H1 (cell line): ENCODE results near the gene DNAJB14. TPM values are rescaled to one million over a fixed set of nuclear protein-coding genes. Genes with fewer than 3 reads are reported as not detected.

Source experiments
- CTCF ChIA-PET: fragments of 300-600 bp; sonication (Branson Sonifier 250); formaldehyde crosslinking; loops from one replicate; lab custom pipeline; 2021; ENCODE audit not compliant: partially characterized antibody; lab: Charles Lee
- POLR2A ChIA-PET: fragments of 300-600 bp; sonication (Branson Sonifier 250); formaldehyde crosslinking; loops from one replicate; lab custom pipeline; 2021; ENCODE audit warnings: inconsistent platforms; ENCODE audit not compliant: partially characterized antibody; lab: Charles Lee
- DNase-seq, 2 experiments: peaks; one replicate each; pipeline versions ENCODE4 v3.0.0 to v3.0.0-alpha.2; 2010 to 2022; ENCODE audit warnings: low spot score in 2 of 2, low read depth in 1 of 2, mixed read lengths in 1 of 2
- FAIRE-seq: peaks from 2 replicates; lab custom pipeline; 2011; peaks lifted over from hg19 to GRCh38; lab: Jason Lieb, UNC
- H2AFZ ChIP-seq: 2 replicates; pipeline ENCODE4 v1.8.1; 2012; ENCODE audit warnings: low read length, inconsistent platforms
- H2AK5ac ChIP-seq: 2 replicates; pipeline ENCODE4 v1.6.1; 2013; ENCODE audit warnings: low read depth, low read length
- H2BK120ac ChIP-seq: replicated peaks from 2 replicates; pipeline ENCODE3; 2013; ENCODE audit warnings: low read depth, low read length, inconsistent platforms
- H2BK12ac ChIP-seq: 2 replicates; pipeline ENCODE4 v1.6.1; 2013; ENCODE audit warnings: low read depth, low read length
- H2BK15ac ChIP-seq: 2 replicates; pipeline ENCODE4 v1.6.1; 2013; ENCODE audit warnings: low read length
- H2BK20ac ChIP-seq: 2 replicates; pipeline ENCODE4 v1.6.1; 2013; ENCODE audit warnings: low read length
- H2BK5ac ChIP-seq: 2 replicates; pipeline ENCODE4 v1.6.1; 2013; ENCODE audit warnings: low read depth, low read length
- H3K14ac ChIP-seq: 2 replicates; pipeline ENCODE4 v1.6.1; 2013; ENCODE audit warnings: inconsistent platforms; ENCODE audit not compliant: insufficient read length
- H3K18ac ChIP-seq: 2 replicates; pipeline ENCODE4 v1.6.1; 2013; ENCODE audit warnings: low read length; ENCODE audit errors: extremely low read depth
- H3K23ac ChIP-seq: 2 replicates; pipeline ENCODE4 v1.6.1; 2013; ENCODE audit warnings: inconsistent platforms; ENCODE audit not compliant: insufficient read length
- H3K23me2 ChIP-seq: 2 replicates; pipeline ENCODE4 v1.6.1; 2013; ENCODE audit warnings: low read depth, low read length
- H3K27ac ChIP-seq: 2 replicates; pipeline ENCODE4 v1.6.1; 2011; ENCODE audit warnings: low read depth, low read length, inconsistent platforms
- H3K27me3 ChIP-seq, 4 experiments: replicated peaks in 1 of 4; 1 replicate in 1 of 4; 2 replicates in 3 of 4; pipeline versions ENCODE4 v1.6.1 to v1.8.1; 2011 to 2013; ENCODE audit warnings: low read length in 3 of 4, mild to moderate bottlenecking in 3 of 4, inconsistent platforms in 2 of 4, mixed read lengths in 2 of 4, moderate library complexity in 1 of 4; ENCODE audit not compliant: control insufficient read depth in 3 of 4, insufficient read depth in 3 of 4; ENCODE audit errors: extremely low read depth in 1 of 4
- H3K36me3 ChIP-seq, 4 experiments: 2 replicates each; pipeline versions ENCODE4 v1.6.1 to v1.8.1; 2011 to 2013; ENCODE audit warnings: mild to moderate bottlenecking in 4 of 4, low read length in 3 of 4, moderate library complexity in 2 of 4, control low read depth in 1 of 4, inconsistent platforms in 1 of 4; ENCODE audit not compliant: insufficient read depth in 4 of 4, control insufficient read depth in 2 of 4
- H3K4ac ChIP-seq: replicated peaks from 2 replicates; pipeline ENCODE3; 2013; ENCODE audit warnings: low read length, low read depth, mixed read lengths, inconsistent platforms; ENCODE audit not compliant: insufficient read length
- H3K4me1 ChIP-seq, 4 experiments: replicated peaks in 1 of 4; 1 replicate in 1 of 4; 2 replicates in 3 of 4; pipeline versions ENCODE4 v1.6.1 to v1.8.1; 2011 to 2013; ENCODE audit warnings: low read length in 3 of 4, inconsistent platforms in 2 of 4, mixed read lengths in 1 of 4; ENCODE audit not compliant: insufficient read depth in 4 of 4, control insufficient read depth in 3 of 4
- H3K4me2 ChIP-seq, 2 experiments: 2 replicates each; pipeline versions ENCODE4 v1.6.1 to v1.8.1; 2011 to 2013; ENCODE audit warnings: low read depth in 2 of 2, low read length in 2 of 2, control low read depth in 1 of 2, inconsistent platforms in 1 of 2, mild to moderate bottlenecking in 1 of 2; ENCODE audit not compliant: insufficient read depth in 1 of 2
- H3K4me3 ChIP-seq, 4 experiments: fragments of 200-600, 300-600 bp in 1 of 4; sonication (generic), shearing (Covaris generic), sonication (Bioruptor Twin) in 1 of 4; 2 replicates each; pipeline versions ENCODE4 v1.5.1 to v1.8.1; 2011 to 2016; ENCODE audit warnings: low read length in 4 of 4, low read depth in 3 of 4, control low read depth in 2 of 4, inconsistent platforms in 2 of 4, mild to moderate bottlenecking in 2 of 4, mixed read lengths in 1 of 4, moderate library complexity in 1 of 4; ENCODE audit not compliant: insufficient read depth in 2 of 4; ENCODE audit errors: extremely low read depth in 1 of 4
- H3K56ac ChIP-seq: replicated peaks from 2 replicates; pipeline ENCODE3; 2013; ENCODE audit warnings: low read depth, mild to moderate bottlenecking, mixed read lengths, low read length, inconsistent platforms; ENCODE audit not compliant: insufficient read length
- H3K79me1 ChIP-seq: 2 replicates; pipeline ENCODE4 v1.6.1; 2013; ENCODE audit warnings: low read depth, low read length, control low read depth
- H3K79me2 ChIP-seq, 2 experiments: 2 replicates each; pipeline versions ENCODE4 v1.6.1 to v1.8.1; 2012 to 2013; ENCODE audit warnings: low read length in 2 of 2, mild to moderate bottlenecking in 2 of 2, inconsistent platforms in 1 of 2; ENCODE audit not compliant: insufficient read depth in 2 of 2, control insufficient read depth in 1 of 2
- H3K9ac ChIP-seq, 4 experiments: replicated peaks in 1 of 4; 1 replicate in 1 of 4; 2 replicates in 3 of 4; pipeline versions ENCODE4 v1.6.1 to v1.8.1; 2011 to 2013; ENCODE audit warnings: low read depth in 3 of 4, low read length in 3 of 4, control low read depth in 2 of 4, mild to moderate bottlenecking in 2 of 4, moderate library complexity in 2 of 4, inconsistent platforms in 1 of 4; ENCODE audit errors: extremely low read depth in 1 of 4
- H3K9me3 ChIP-seq, 2 experiments: 2 replicates each; pipeline versions ENCODE4 v1.6.1 to v1.8.1; 2012 to 2013; ENCODE audit warnings: mild to moderate bottlenecking in 2 of 2, moderate library complexity in 2 of 2, control low read depth in 1 of 2, inconsistent platforms in 1 of 2, low read depth in 1 of 2, low read length in 1 of 2, mixed read lengths in 1 of 2; ENCODE audit not compliant: insufficient read depth in 2 of 2
- H4K20me1 ChIP-seq, 2 experiments: replicated peaks in 1 of 2; 2 replicates each; pipeline versions ENCODE3 to v1.8.1; 2011 to 2013; ENCODE audit warnings: inconsistent platforms in 2 of 2, low read length in 2 of 2, mild to moderate bottlenecking in 1 of 2; ENCODE audit not compliant: insufficient read depth in 2 of 2, control insufficient read depth in 1 of 2
- H4K5ac ChIP-seq: 2 replicates; pipeline ENCODE4 v1.6.1; 2013; ENCODE audit warnings: low read length, low read depth, mixed read lengths, inconsistent platforms; ENCODE audit not compliant: insufficient read length
- H4K8ac ChIP-seq: 2 replicates; pipeline ENCODE4 v1.8.0; 2013; ENCODE audit warnings: mild to moderate bottlenecking, moderate library complexity, low read length, inconsistent platforms; ENCODE audit not compliant: insufficient read depth; ENCODE audit errors: extremely low read depth
- H4K91ac ChIP-seq: replicated peaks from 2 replicates; pipeline ENCODE3; 2013; ENCODE audit warnings: low read length, mixed read lengths, inconsistent platforms; ENCODE audit not compliant: insufficient read length
- CBX8 ChIP-seq: fragments of 300-800, 300-1000 bp; sonication (generic); IDR thresholded peaks from 2 replicates; pipeline ENCODE4 v1.7.1; 2016; ENCODE audit warnings: low read depth, low read length, borderline replicate concordance
- CEBPB ChIP-seq: IDR thresholded peaks from 2 replicates; pipeline ENCODE4 v1.6.1; 2012; ENCODE audit warnings: low read depth, low read length
- HDAC2 ChIP-seq, 2 experiments: fragments of 300-600 bp in 1 of 2; sonication (generic) in 1 of 2; IDR thresholded peaks; 2 replicates each; pipeline ENCODE4 v1.6.1; 2011 to 2012; ENCODE audit warnings: low read depth in 2 of 2, low read length in 2 of 2, mild to moderate bottlenecking in 2 of 2, moderate library complexity in 2 of 2, borderline replicate concordance in 1 of 2, inconsistent platforms in 1 of 2
- SP1 ChIP-seq: IDR thresholded peaks from 2 replicates; pipeline ENCODE4 v1.6.1; 2011; ENCODE audit warnings: low read depth, low read length
- YY1 ChIP-seq: IDR thresholded peaks from 2 replicates; pipeline ENCODE4 v1.6.1; 2011; ENCODE audit warnings: low read depth, mild to moderate bottlenecking, low read length
- WGBS, 2 experiments: shearing (Covaris generic) in 1 of 2; methylation state at CpG; one replicate each; pipeline versions ENCODE4 v1.1.6 to v1.1.7; 2013 to 2015; ENCODE audit warnings: low lambda C conversion rate in 2 of 2, mixed read lengths in 2 of 2, inconsistent platforms in 1 of 2, low coverage in 1 of 2, missing lambda C conversion rate in 1 of 2; ENCODE audit not compliant: insufficient replicate concordance in 2 of 2, insufficient coverage in 1 of 2, insufficient read length in 1 of 2; ENCODE audit errors: extremely low coverage in 1 of 2, missing lambda C conversion rate in 1 of 2; 5-methylcytosine and 5-hydroxymethylcytosine counted together
- polyA plus RNA-seq, 7 experiments: library from polyadenylated mRNA; depleted of rRNA in 3 of 7; stranded (reverse) in 5 of 7; unstranded in 2 of 7; fragments of >200 nt in 5 of 7; fragments of 200-250 nt in 2 of 7; gene quantifications; 1 replicate in 5 of 7; 2 replicates in 1 of 7; 4 replicates in 1 of 7; pipeline versions ENCODE4 v1.2.1 to v1.2.3, GENCODE V29; 2011 to 2013; ENCODE audit warnings: missing spikeins in 2 of 7, mixed read lengths in 2 of 7
- total RNA-seq: library from RNA; stranded (reverse); fragmentation: NEBNext Ultra II Directional; extraction: Animal tissue kit (Norgen Biotek cat#: 25700); gene quantifications from 2 replicates; pipeline ENCODE4 v1.2.1, GENCODE V29; 2021

Gene DNAJB14
- total and polyA plus RNA-seq, 2 of the 8 experiments (the other 6 are each of a cell fraction or from before 2014, with no cell fraction given) = 3.4 to 35.4 TPM

DNA sequence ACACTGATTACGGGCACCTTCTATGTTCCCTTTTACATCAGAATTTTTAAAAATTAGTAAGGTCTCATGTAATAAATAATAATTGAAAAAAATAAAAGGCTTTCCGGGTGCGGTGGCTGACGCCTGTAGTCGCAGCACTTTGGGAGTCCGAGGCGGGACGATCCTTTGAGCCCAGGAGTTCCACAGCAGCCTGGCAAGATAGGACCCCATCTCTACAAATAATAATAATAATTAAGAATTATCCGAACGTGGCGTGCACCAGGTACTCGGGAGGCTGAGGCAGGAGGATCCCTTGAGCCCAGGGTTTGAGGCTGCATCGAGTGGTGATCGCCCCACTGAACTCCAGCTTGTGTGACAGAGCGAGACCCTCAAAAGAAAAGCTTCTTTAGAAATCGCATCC lies 51.4 kb downstream of the DNAJB14 start:
- peak overlapping the region; percentile 100; the same call in 1 of the 2 replicates for H2AFZ ChIP-seq
- no peak overlapping the region for H2BK120ac ChIP-seq
- H4K5ac ChIP-seq = no peak overlapping the region
- H3K4me3 ChIP-seq = peak overlapping the region; percentile 61 to 99 (median 80); a peak in 6 of 8 replicates
- H3K14ac ChIP-seq = no peak overlapping the region
- H3K4me1 ChIP-seq = peaks cover 0 to 3% (median 0%) of the 10 kb centered on the region in 4 experiments; a peak in 1 of 7 replicates
- H4K91ac ChIP-seq = no peak overlapping the region
- H3K23me2 ChIP-seq = peaks cover 4% of the 10 kb centered on the region; the same call in 1 of the 2 replicates
- no peak overlapping the region for H2BK15ac ChIP-seq
- no peaks in the 10 kb centered on the region for H3K9me3 ChIP-seq
- no peak overlapping the region for H3K27ac ChIP-seq
- H3K36me3 ChIP-seq = peaks cover 0 to under 1% (median 0%) of the 10 kb centered on the region in 4 experiments; a peak in 1 of 8 replicates
- peak overlapping the region in 2 of 4 experiments; percentile 31 to 60; a peak in 2 of 7 replicates for H3K9ac ChIP-seq
- peaks cover 4 to 22% of the 10 kb centered on the region in 2 experiments; a peak in 3 of 4 replicates for H3K79me2 ChIP-seq
- H3K18ac ChIP-seq = no peak overlapping the region
- DNase-seq (no peak), FAIRE-seq (no peak)
- H2BK12ac ChIP-seq = no peak overlapping the region
- H3K4ac ChIP-seq = no peak overlapping the region
- H3K79me1 ChIP-seq = no peaks in the 10 kb centered on the region
- no peak overlapping the region for H2AK5ac ChIP-seq
- H4K8ac ChIP-seq = no peak overlapping the region; the same call in none of the 2 replicates
- POLR2A ChIA-PET = interaction anchor here (1.4 to 6.6 kb wide), 3 partner anchors 46 to 55 kb away, joined by 3 to 83 read pairs (median 8); partner anchors contain the start of genes DNAJB14 and H2AZ1
- H3K4me2 ChIP-seq = peak overlapping the region; percentile 80 to 86
- H3K23ac ChIP-seq = no peak overlapping the region
- H2BK20ac ChIP-seq = no peak overlapping the region
- H4K20me1 ChIP-seq = no peaks in the 10 kb centered on the region
- no peaks in the 10 kb centered on the region for H3K27me3 ChIP-seq
- no peak overlapping the region for H3K56ac ChIP-seq
- H2BK5ac ChIP-seq = no peak overlapping the region
- CTCF ChIA-PET = no interaction called here
- TF ChIP-seq YY1 (no peak), HDAC2 (IDR thresholded peaks at IDR 0.05; ENCODE audit: borderline replicate concordance in 1 of 2, low read depth in 2 of 2, low read length in 2 of 2) (no peak), CEBPB (no peak), CBX8 (no peak), SP1 (no peak)
- WGBS, 2 experiments = 94% methylated on average over 16 of the region's 16 CpGs; no CpG with 5 or more reads in 1 of the 2 experiments
